NCI-H1694 treated with DMSO at 0.1 percent for 48 hours (cell line): ENCODE results near the gene DERL3.

Source experiments
- DNase-seq: peaks from one replicate; lab custom pipeline; 2025; lab: John Stamatoyannopoulos, UW

The DERL3 gene

GRCh38 chr22:23847310-23847920 is 8.6 kb upstream of the DERL3 start:
- DNase-seq = no peak

DNA sequence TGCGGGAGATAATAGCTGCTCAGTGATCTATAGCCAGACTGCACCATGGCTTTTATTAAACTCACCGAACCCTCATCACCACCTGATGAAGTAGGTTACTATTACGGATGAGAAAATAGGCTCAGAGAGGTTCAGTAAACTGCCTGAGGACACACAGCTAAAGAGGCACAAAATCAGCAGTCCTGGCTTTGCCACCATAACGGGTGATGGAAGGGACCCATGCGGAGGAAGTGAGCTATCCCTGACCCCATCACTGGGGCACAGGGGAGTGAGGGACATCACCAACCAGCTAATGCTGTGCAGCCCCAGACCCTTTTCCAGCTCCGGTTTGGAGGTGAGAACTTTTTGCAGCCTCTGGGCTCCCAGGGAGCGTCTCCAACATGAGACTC is 7.3 kb upstream of the DERL3 start:
- DNase-seq = no peak

- DNase-seq = no peak
Measured at GRCh38 chr22:23845265-23846080, 6.7 kb upstream of the DERL3 start.

- no peak for DNase-seq
Measured at GRCh38 chr22:23844739-23845202, 6.0 kb upstream of the DERL3 start.

GRCh38 chr22:23842599-23842998 is 3.8 kb upstream of the DERL3 start:
- DNase-seq = no peak

DNA sequence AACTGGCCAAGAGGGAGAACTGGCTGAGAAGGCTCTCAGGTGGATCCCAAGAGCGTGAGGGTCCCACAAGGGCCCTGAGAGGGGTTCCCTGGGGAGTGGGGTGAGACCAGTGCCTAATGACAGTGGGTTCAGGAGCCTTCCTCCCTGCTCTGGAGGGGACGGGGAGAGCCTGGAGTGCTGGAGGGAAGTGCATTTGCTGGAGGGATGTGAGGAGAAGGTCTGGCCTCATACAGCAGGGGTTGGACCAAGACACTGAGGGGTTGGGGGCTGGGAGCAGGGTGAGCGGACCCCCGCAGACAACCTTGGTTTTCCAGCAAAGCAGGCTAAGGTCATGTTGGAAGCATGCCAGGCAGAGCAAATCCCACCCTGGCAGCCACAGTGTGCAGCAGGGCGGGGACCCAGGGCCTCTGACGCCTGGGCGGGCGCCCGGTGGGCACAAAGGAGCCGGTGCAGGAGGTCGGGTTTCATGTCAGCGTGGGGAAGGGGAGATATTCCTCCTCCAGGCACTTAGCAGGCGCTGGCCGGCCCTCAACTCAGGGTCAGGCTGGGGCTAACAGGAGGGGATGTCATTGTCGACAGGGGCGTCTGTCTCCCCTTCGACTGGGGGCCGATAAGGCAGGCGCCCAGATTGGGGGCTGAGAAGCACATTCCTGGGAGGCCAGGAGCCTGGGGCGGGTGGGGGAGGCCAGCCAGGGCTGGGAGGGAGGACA is 3.1 kb upstream of the DERL3 start:
- no peak for DNase-seq

DNA sequence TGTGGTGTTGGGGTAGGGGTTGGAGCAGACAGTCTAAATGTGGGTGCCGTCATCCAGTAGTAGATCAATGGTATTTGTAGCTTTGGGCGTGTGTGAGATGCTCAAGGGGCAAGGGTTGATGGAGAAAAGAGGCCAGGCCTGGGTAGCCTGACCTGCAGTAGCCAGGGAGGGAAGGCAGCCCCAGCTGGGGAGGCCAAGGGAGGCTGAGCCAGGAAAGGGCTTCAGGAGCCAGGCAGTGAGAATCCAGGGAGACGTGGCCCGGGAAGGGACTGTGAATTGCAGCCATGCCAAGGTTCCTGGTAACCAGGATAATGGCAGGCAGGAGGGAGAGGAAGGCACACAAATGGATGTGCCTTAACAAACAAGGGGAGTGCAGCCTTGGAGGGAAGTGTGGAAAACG is 2.5 kb upstream of the DERL3 start:
- no peak for DNase-seq

- DNase-seq = no peak
Measured at GRCh38 chr22:23840026-23840425, 1.2 kb upstream of the DERL3 start.

DNA sequence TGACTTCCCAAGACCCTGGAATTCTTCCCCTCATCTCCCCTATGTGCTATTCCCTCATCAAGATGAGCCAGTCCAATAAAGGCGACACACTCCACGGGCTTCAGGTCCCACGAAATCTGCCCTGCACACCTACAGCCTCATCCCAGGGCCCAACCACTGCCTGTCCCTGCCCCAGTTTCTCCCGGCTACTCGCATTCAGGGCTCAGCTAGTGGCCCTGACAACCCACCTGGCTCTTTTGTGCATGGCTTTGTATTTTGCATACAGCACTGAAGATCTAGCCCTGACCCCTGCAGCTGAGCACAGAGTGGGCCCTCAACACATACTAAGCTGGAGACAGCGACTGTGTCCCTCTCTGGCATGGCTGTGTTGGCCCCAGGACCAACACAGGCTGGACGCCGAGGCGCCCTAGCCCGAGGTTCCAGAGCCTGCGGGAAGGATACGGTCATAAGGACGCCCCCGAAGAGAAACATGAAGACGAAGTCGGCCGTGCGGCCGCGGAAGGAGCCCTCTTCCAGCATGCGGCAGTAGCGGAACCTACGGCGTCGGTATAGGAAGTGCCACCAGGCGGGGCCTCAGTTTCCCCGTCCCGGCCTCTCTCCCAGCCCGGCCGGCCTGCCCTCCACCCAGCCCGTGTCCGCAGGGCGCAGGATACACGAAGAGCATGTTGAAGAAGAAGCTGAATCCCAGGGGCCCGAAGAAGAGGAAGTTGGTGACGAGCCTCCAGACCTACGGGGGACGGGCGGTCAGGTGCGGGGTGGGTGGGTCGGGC is 710 bp downstream of the DERL3 start:
- DNase-seq = no peak

GRCh38 chr22:23837496-23837859 is 1.3 kb downstream of the DERL3 start:
- no peak for DNase-seq

- DNase-seq = no peak
Measured at GRCh38 chr22:23836692-23837495, 1.9 kb downstream of the DERL3 start.

DNA sequence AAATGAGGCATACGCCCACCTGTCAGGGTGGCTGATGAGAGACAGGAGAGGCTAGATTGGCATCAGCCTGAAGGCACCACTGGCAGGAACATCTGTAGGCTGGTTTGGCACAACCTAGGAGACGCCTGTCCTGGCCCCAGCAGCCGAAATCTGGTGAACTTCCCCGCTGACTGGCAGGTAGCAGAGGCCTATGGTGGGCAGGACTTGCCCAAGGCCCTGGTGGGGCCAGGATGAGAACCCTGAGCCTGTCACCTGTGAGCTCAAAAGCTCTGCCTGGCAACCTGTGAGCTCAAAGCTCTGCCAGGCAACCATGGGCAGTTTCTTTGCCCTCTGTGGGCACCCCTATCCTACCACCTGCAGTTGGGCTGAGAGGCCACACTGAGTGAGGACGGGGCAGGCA is 2.5 kb downstream of the DERL3 start:
- no peak for DNase-seq

DNA sequence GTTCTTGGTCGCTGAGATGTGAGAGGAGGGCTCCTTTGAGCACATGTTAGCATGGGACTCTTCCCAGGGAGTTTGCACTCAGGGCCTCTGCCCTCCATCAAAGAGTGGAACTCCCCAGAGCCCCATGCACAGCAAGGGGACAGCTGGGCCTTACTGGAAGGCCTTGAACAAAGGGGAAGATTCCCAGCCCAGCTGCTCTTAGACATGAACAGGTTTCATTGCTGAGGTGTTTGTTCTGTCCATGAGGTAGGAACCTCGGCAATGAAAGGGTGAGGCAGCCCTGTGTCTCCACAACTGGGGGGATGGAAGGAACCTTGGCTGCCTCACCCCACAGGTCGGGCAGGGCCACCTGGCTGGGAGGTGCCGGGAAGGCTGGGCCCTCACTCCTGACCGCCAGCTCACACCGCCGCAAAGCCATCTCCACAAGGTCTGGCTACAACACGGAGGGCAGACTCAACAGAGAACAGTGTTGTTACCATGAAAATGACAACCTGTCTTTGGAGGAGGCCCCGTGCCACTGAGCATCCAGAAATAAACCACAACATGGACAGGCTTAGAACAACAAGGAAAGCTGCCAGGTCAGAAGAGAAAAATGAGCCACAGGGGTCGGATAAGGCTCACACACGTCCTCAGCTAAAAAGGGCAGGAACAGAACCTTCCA is 3.2 kb downstream of the DERL3 start:
- DNase-seq = no peak

GRCh38 chr22:23834793-23835483 is 3.9 kb downstream of the DERL3 start:
- DNase-seq = no peak

- DNase-seq = no peak
Measured at GRCh38 chr22:23834406-23834792, 4.4 kb downstream of the DERL3 start.

DNA sequence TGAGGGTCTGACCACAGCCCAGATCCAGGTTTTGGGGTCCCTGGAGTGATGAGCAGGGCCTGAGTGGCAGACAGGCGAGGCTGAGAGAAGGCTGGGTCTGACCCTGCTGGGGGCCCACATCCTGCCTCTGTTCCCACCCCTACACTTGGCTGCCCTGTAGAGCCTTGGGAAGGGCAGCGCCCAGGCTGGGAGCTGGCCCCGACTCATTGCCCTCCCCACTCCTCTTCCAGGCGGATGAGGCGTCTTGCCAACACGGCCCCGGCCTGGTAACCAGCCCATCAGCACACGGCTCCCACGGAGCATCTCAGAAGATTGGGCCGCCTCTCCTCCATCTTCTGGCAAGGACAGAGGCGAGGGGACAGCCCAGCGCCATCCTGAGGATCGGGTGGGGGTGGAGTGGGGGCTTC is 4.9 kb downstream of the DERL3 start:
- DNase-seq = no peak

DNA sequence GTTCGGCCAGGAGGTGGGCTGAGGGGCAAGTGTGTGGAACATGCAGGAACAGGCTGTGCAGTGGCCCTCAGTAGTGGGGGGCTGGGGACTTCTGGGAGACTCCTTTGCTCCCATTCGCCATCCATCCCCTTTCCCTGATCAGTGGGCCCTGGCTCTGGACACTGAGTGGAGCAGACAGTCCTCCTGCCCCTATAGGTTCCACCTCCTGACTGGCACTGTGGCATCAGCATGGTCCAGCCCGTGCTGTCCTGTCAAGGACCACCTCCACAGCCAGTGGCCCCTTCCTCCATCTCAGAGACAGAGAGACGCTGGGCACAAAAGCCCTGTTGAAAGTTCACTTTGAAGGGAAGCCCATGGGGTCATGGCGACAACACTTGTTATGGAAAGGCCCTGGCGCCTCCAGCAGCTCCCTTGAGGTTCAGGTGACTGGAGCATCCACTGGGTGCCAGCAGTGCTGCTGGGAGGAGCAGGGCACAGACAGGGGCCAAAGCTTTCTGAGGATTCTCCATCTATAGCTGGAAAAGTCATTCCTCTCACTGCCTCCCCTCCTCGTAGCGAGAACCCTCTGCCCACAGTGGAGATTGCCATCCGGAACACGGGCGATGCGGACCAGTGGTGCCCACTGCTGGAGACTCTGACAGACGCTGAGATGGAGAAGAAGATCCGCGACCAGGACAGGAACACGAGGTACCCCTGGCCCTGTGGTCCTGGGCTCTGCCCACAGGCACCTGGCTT is 5.6 kb downstream of the DERL3 start:
- DNase-seq = no peak

DNA sequence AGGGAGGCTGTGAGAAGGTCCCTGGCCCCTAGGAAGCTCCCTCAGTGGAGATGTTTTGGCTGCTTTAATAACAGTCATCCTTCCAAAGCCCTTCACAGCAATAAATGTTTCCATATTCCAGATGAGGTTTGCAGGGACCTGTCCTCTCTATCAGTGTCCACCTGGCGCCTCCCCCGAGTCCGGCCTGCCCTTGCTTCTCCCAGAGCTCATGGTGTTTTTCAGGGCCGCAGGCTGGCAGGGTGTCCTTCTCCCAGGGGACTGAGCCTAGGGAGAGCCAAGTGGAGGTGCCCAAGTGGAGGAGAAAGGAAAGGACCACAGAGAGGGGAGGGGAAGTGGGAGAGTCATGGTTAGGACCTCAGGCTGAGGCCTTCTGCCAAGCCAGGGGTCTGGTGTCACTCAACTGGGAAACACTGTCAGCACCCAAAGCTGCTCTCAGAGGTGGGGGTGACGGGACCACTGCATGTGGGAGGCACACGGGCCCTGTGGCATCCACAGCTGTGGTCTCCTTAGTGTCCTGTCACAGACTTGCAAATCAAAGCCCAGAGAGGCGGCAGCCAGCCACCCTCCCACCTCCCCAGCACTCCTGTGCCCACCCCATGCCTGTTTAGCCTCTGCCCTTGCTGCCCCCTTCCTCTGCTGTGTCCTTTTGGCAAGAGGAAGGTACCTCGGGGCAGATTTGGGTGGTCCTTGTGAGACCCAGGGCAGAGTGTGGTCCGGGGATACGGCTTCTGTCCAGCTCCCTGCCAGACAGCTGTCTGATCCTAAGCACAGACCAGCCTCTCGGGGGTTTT is 6.4 kb downstream of the DERL3 start:
- DNase-seq = no peak

GRCh38 chr22:23831781-23832180 is 7.0 kb downstream of the DERL3 start:
- no peak for DNase-seq
